ENCODE measurements around the gene PTN.

PTN gene, protein sequence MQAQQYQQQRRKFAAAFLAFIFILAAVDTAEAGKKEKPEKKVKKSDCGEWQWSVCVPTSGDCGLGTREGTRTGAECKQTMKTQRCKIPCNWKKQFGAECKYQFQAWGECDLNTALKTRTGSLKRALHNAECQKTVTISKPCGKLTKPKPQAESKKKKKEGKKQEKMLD

DNA sequence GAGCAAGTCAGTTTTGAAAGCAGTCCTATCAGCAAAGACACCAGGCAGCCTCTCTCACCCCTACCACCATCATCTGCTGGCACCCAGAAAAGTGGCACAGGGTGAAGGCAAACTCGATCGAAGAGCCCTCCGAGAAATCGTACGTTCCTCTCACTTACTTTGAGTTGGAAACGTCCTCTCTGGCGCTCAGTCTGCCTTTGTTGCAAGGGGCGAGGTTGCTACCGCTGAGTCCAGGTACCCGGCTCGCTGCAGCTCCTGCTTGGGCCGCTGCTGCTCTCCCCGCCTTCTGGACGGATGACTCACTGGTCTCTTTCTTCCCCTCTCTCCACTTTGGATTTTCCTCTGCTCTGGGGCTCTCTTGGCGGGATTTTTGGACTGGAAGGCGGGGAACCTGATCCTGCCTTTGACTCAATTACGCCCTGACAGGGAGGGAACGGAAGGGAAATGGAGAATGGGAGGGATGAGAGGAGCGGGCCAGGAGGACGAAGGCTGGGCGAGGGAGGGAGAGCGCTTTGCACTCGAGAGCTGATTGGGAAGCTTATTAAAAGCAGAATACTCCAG is at the start of gene PTN:
TSS of gene PTN (minus strand) at position 453 of the 561 bp plus-strand sequence. CDS start 88,760 bp downstream, outside the sequence.
- peak; percentile 66 for DNase-seq (ENCODE audit: low spot score)

DNA sequence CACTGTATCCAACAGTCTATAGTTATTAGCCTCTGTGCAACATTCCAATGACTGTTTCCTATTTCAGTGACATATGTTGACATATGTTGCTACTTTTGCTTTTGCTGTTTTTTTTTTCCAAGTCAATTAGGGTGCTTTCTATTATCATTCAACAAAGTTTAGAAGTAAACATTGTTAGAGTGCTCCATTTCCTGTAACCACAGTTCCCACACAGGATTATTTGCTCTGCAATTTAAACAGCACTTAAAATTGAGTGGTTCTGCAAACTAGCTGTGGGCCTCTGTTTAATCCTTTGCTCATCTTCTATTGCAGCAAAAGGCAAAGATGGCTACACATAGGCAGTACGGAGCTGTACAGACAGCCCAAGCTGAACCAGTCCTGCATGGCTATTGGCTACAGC is 46.5 kb upstream of the PTN start:
- no peak for DNase-seq (ENCODE audit: low spot score)

DNA sequence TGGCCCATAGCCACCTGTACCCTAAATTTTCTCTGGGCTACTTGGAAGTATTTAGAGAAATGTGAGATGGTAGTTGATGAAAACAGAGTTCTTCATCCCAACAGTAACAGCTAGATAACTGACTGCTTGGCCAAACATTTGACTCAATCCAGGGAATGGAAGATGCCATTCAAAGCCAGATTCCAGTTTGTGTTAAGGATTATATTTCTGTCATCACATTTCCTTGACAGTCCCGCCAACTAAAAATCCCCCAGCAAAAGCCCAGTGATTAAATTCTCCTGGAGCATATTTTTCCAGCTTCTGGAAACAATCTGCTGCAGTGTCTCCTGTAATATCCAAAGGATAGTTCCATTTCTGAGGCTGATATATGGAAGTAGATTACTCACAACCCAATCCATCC is 45.4 kb upstream of the PTN start:
- no peak for DNase-seq (ENCODE audit: low spot score)

DNA sequence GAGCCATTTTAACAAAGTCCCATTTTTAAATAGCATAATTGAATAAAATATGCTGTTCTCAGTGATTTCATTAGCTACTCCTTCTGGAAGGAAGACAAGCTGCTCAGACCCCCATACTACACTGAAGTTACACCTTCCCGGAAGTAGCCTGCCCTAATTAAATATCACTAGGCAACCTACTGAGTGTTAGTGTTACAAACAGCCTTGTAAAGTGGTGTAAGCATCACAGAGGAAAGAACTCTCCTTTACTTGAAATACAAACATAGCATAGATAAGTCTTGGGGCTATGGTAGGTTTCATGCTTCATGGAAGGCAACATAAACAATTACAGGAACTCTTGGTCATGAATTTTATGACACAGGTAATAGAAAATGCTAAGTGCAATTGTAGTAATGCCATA is 43.4 kb upstream of the PTN start:
- DNase-seq (ENCODE audit: low spot score) = no peak

DNA sequence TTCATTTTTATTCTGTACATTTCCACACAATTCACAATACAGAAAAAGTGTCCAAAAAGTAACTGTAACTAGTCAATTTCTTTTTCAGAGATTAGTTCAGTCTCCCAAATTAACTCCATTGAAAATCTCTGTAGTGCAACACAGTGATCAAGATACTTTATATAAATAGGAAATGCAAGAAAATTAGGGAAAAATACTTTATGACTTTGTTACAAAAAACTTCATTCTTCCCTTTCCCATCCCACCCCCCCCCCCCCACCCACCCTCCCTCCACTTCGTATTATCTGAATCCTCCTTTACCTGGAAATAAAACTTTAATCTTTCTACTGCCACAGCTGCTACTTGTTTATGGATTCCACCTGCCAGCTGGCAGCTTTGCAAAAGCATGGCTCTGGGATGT is 37.5 kb upstream of the PTN start:
- no peak for DNase-seq (ENCODE audit: low spot score)

DNA sequence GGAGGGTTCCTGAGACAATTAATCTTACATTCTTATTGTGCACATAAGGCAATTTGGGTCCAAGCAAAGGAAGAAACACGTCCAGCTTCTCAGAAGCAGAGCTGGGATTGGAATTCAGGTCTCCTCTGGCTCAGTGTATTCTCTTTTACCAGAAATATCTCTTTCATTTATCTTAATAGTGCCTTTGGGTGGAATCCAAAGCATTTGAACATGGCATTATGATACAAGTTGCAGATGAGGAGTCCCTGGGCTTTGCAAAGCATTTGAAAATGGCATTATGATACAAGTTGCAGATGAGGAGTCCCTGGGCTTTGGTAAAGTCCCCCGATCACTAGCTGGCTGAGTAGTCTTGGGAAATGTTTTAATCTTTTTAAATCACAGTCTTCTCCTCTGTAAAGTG is 30.0 kb upstream of the PTN start:
- DNase-seq (ENCODE audit: low spot score) = no peak

DNA sequence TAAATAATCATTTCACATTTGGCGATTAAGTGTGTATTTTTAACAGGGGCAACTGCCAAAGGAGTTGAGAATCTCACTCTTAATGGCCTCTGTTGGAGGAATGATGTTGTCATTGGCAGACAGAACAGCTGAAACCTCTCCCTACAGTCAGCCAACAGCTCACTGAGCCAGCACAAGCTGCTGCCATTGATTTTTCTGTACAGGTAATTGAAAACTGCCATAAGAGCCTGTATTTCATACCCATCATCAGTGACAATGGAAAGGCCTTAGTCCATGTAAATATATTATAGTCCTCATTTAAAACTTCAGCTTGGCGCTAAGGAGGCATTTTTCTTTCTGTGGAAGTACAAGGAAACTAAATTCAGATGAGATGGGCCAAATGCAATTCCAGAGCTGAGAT is 28.1 kb upstream of the PTN start:
- no peak for DNase-seq (ENCODE audit: low spot score)

DNA sequence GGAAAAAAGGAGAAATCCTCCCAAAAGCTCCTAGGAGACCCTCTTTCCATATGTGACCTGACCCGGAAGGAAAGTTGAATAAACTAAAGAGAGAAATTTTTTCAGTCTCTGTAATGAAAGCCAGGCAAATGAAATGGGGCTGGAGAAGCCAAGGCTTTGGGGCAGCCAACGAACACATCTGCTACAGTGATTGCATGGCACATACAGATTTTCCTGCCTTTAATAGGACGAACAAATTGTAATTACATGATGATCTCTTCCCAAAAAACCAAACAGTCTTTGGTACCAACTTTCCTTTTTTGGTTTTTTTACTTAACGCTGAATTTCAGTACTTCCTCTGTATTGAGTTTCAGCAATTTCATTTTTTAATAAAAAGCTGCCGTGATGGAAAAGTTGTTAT is 23.5 kb upstream of the PTN start:
- no peak for DNase-seq (ENCODE audit: low spot score)

DNA sequence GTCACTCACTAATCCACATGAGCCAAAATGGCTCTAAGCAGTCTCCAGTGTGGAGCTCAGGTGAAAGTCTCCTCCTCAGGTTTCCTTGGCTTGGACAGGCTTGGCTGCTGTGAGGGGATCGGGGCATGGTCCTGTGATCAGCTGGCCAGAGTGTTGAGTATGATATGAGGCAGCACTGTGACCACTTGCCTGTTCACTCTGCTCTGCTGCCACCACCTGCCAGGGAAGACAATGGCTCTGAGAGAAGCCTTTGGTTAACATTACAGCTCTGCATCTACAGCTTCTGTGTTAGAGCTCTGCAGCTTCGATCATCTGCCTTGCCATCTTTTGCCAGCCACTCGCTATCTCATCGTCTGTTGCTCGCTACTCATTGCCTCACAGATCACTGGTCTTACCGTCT is 20.1 kb upstream of the PTN start:
- no peak for DNase-seq (ENCODE audit: low spot score)

DNA sequence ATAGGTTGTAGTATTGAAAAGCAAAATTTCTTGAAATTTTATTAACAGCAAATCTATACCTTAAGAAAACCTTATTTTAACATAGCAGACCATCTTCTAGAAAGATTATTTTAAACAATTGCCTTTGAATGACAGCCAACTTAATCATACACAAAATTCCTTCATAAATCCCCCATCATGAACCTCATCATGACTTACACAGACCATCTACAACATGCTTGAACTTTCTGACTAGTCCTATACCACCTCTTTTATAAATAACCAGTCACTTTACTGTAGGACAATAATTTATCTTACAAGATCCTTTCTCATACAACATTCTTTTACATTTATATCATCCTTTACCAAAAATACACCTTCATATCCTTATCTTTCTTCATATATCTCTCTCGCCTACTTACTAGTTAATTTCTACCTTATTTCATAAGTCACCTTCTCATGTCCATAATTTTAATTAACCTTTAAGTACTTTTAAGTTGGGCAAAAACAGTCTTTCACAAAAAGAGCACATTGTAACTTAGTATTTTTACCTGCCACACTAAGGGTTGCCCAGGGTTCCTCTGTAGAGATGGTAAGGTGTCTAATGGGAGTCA is 16.6 kb upstream of the PTN start:
- no peak for DNase-seq (ENCODE audit: low spot score)

DNA sequence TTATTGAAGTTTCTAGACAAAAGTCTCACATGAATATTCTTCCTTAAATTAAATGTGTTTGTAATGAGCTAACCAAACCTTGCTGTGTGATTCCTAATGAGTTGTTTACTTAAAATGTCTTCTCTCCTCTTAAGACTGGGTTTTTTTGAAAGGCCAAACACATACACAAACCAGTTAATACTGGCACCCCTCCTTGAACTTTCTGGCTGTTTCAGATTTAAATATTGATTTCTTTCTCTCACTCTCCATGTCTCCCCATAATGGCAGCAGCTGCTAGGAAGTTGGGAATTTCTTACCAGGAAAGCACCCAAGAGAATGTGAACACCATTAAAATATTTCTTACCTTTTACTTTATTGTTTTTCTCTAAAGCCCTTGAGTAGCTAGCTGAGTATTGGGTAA is 11.4 kb upstream of the PTN start:
- no peak for DNase-seq (ENCODE audit: low spot score)

DNA sequence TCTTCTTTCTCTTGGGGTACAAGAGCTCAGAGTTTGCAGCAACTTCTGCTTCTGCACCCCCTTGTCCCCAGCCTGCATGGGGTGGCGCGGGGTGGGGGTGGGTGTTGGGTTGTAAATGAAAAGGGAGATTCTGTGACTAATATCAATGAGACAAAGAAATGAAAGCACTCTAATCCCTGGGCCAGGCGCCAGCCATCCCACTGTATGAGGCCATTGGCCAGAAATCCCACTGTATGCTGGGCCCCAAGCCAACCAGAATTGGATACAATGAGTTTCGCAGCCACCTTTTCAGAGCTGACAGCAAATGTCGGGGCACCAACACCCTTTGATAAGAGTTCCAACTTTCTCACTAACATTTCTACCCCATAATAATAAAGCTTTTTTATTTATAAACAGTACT is 10.9 kb upstream of the PTN start:
- peak; percentile 46 for DNase-seq (ENCODE audit: low spot score)

DNA sequence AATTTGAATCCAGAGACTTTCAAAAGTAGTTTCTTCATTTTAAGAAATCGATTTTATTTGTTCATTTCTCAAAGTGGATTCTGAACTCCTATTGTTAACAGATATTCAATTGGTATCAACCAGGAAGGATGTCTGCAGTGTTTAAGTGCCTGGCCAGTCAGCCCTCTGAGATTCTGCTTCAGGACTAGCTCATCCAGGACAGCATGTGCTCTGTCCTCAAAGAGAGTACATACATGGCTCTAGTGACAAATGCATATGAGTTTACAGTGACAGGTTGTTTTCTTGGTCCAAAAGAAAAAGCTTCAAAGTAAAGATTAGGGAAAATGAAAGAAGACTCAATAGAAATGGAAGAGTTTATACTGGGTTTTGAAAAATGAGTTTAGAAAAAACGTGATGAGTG is 8.4 kb upstream of the PTN start:
- no peak for DNase-seq (ENCODE audit: low spot score)

DNA sequence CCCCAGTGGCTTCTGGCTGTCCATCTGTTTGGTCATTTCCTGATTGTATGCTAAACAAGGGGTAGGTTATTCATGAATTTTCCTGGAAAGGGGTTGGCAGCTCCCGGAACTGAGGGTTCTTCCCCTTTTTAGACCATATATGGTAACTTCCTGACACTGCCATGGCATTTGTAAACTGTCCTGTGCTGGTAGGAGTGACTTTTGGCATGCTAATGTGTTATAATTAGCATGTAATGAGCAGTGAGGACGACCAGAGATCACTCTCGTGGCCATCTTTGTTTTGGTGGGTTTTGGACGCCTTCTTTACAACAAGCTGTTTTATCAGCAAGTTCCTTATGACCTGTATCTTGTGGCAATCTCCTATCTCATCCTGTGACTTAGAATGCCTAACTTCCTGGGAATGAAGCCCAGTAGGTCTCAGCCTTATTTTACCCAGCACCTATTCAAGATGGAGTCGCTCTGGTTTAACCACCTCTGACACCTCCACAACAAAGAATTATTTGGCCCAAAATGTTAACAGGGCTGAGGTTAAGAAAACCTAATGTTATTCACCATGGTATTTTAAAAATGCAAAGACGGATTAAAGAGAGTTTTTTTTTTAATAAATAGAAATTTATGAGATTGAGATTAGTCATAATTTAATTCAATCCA is 2.4 kb upstream of the PTN start:
- no peak for DNase-seq (ENCODE audit: low spot score)

DNA sequence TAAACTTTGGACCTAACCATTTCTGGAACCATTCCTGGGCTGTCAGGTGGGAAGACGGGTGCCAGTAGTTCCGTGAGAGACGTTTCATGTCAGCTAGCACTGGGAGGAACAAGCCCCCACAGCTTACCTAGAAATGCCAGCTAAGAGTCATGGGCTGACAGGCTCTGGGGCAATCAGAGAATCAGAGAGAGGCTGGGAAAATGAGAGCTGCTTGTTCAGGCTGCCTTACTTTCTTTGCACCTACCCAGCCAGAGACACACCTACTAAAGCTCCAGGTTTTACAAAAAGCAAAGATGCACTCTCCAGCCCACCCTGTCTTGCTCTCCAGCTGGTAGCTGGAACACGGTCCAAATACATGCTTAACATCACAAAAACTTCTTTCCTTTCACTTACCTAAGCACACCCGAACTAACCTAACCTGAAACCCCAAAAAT is 688 bp downstream of the PTN start:
- peak; percentile 55 for DNase-seq (ENCODE audit: low spot score)

DNA sequence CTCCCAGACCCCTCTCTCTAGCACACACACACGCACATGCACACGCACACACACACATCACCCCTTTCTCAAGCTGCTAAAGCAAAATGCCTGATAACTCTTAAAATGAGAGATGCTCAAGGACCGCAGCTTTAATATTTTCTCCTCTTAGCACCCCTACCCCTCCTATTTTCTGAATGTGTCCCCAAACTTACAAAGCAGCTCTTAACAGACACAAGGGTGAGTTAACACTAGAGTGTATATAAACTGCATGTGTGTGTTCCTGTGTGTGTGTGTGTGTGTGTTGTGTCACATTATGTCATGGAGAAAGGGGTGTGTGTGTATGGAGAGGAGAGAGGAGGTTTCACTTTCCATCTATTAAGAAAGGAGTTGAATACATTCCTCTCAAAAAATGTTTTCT is 1.3 kb downstream of the PTN start:
- peak; percentile 52 for DNase-seq (ENCODE audit: low spot score)

DNA sequence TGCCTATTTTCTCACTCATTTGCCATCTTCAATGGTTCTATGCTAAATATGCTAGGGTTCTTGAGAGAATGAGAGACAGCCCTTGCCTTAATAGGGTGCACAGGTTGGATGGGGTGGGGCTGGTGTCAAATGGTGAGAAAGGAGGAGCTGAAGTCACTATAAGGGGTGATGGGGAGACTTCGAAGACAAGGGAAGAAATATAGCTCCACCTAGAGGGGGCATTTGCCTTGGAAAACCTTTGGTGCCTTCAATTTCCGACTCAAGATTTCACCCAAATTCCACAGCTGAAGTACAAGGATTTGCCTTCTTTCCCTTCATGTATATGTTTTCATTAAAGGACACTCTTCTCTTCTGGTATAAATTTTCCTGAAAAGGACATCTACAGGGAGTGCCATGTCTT is 5.6 kb downstream of the PTN start:
- DNase-seq (ENCODE audit: low spot score) = no peak

DNA sequence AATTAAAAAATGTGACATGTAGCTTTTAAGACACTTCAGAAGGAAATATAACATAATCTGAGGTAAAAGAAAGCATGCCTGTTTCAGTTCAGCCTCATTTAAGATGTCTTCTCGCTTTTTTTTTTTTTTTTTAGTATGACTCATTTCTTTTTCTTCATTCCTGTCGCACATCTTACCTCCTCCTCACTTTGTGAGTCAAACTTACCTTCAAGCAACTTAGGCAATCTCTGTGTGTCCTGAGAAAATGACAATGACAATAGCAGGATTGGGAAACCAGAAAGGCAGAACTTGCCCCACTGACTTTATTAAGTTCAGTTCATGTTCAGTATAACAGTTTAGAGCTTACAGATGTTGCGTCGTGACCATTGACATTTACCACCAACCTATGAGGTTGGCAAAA is 7.7 kb downstream of the PTN start:
- DNase-seq (ENCODE audit: low spot score) = no peak

DNA sequence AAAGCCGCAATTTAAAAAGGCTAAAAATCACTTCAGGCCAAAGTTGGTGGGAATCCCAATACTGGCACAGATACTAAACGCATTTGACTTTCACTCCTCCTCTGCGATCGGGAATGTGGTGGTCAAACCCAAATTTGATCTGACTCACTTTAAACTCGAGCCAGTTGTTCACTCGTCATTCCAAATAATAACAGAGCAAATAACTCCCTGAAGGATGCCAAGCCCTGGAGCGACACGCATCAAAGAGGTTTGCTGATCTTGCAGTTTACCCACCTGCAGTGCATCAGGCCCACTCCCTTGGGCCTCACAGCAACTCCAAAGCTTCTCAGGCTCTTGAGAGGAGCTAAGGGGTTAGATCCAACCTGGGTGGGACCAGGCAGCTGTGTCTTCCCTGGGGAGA is 12.2 kb downstream of the PTN start:
- DNase-seq (ENCODE audit: low spot score) = no peak

DNA sequence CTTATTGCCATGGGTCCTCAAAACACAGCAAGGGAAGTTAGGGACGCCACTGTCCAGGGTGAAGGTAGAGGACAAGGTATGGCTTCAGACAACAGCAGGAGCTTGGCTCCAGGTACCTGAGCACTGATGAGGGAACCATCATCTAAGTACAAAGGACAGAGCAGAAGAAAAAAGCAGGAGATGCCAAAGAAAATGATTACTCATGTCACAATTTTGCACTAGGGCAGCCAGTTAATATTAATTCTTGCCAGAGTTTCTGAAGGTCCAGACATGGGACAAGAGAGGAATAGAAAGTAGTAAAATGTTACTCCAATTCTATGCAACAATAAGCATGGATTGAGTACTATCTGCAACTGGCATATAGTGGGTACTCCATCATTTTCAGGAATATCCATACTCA is 14.1 kb downstream of the PTN start:
- no peak for DNase-seq (ENCODE audit: low spot score)

DNA sequence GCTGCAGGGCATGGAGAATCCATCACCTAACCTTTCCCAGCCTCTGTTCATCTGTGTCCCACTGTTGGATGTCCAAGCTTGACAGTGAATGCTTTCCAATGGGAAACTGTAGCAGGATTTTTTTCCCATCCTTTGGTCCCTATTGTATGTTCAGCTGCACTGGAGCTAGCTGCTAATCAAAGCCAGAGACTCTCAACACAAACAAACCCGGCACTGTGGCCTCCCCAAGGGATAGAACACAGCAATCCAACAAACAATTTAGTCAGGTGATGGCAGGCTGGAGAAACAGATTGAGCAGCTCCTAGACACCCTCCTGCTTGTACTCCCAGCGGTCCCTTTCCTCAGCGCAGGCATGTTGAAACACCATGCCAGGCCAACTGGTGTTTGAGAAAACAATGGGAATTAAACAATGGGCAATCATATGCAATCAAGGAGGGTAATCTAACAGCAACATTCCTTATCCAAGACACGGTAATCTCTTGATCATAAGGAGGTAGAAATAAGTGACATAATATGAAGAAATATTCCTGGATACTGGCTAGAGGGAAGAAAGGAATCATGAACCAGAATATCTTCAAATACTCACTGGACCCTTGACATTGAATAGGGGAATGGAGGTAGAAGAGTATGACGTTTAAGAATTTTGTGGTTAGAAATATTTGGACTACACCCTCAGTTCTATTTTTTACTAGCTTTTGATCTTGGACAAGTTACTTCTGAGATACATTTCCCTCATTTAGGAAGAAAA is 15.0 kb downstream of the PTN start:
- DNase-seq (ENCODE audit: low spot score) = peak; percentile 93

DNA sequence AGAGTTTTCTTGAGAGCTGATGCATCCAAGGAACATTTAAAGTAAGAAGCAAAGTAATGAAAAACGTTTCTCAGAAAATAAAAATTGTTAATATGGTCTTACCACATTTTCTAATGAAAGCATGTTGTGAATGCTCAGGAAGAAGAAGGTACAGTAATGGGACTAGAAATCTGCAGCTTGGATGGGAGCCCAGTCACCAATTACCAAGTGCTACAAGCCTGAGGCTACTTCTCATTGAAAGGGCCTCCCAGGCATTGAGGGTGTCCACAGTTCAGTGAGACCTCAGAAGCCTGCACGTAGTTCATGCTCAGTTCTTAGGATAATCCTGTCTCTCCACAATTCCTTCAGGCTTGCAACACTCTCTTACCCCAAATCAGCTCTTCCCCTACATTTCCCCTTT is 17.6 kb downstream of the PTN start:
- no peak for DNase-seq (ENCODE audit: low spot score)

Measured in pons (tissue), 1 donor.